DMS 273 (cell line): ENCODE data around the gene DCAF5.
"Not testable (repeated sequence)": the region's sequence is repeated elsewhere in the genome, so short reads cannot be mapped to it uniquely, and the experiment has no call there.

Experiments
- DNase-seq: peaks from one replicate; lab custom pipeline; 2025; ENCODE audit not compliant: unreplicated experiment; lab: John Stamatoyannopoulos, UW

DCAF5 gene, protein sequence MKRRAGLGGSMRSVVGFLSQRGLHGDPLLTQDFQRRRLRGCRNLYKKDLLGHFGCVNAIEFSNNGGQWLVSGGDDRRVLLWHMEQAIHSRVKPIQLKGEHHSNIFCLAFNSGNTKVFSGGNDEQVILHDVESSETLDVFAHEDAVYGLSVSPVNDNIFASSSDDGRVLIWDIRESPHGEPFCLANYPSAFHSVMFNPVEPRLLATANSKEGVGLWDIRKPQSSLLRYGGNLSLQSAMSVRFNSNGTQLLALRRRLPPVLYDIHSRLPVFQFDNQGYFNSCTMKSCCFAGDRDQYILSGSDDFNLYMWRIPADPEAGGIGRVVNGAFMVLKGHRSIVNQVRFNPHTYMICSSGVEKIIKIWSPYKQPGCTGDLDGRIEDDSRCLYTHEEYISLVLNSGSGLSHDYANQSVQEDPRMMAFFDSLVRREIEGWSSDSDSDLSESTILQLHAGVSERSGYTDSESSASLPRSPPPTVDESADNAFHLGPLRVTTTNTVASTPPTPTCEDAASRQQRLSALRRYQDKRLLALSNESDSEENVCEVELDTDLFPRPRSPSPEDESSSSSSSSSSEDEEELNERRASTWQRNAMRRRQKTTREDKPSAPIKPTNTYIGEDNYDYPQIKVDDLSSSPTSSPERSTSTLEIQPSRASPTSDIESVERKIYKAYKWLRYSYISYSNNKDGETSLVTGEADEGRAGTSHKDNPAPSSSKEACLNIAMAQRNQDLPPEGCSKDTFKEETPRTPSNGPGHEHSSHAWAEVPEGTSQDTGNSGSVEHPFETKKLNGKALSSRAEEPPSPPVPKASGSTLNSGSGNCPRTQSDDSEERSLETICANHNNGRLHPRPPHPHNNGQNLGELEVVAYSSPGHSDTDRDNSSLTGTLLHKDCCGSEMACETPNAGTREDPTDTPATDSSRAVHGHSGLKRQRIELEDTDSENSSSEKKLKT

DNA sequence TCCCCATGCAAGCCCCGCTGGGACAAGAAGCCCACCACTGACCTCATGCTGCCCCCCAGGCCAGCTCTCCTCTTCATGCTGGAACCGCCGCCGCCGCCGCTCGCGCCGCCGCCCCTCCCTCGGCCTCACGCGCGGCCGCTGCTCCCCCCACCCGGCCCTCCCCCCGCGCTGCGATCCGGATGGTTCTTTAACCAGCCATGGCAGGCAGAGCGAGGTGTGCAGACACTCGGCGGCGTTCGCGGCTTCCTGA, at the start of gene DCAF5:
Gene DCAF5 (minus strand): TSS at position 218 of the 250 bp plus-strand sequence. CDS start 141 bp downstream, at position 77.
- DNase-seq: no peak

DNA sequence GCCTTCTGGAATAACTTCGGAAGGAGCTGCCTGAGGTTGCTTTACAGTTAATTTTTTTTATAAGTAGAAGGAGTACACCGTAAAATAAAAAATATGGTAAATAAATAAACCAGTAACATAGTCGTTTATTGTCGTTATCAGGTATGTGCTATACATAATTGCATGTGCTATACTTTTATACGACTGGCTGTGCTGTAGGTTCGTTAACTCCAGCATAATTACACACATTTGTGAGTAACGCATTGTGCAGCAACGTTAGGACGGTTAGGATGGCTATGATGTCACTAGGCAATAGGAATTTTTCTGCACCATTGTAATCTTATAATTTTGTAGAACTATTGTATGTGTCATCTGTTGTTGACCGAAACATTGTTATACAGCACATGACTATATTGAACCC, 46.9 kb upstream of the DCAF5 start:
- DNase-seq: no peak

DNA sequence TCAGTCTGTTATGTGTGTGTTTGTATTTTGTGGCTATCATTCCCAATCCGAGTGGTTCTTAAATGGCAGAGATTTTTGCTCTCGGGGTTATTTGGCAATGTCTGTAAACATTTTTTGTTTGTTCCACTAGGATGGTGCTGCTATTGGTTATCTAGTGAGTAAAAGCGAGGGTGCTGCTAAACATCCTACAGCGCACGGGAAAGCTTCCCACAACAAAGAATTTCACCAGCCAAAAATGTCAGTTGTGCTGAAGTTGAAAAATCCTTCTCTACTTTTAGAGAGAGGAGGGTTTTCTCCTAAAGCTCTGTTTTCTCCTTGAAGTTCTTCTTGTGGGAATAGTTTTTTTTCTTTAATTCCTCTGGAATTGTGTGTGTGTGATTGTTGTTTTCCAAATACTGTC, 40.8 kb upstream of the DCAF5 start:
- DNase-seq: no peak

DNA sequence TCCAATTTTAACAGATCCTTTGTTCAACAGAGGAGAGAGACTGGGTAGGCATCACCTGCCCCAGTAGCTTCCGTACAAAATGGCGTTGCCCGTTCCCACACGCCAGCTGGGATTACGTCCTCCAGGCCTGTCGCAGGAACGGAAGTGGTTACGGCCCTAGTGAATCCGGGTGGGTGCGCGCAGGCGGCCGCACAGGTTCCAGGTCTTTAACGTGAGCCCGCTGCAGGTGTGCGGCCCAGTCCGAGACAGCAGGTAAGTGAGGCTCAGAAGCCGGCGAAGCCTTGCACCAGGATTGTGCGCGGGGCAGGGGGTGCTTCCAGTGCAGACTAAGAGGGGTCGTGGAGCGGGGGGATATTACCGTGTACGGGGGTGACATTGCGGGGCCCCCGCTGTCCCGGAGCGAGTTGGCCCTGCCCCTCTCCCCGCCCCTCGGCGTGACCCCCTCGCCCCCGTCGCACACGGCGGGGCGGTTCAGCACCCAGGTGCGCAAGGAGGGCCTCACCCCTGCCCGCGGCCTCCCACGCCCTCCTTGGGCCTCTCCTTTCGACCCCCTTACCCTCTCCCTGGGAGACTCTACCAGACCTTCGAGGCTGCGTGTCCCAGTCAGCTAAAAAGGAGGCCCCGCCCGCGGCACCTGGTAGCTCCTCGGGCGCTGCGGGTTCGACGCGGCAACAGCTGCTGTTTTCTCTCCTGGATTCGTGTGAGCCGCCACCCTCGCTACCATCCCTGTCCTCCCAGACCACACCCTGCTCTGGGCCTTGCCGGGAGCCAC, 38.6 kb upstream of the DCAF5 start, which contains the start of gene EXD2:
Gene EXD2 (plus strand): TSS at position 159 of the 772 bp plus-strand sequence. CDS start 17,973 bp downstream, outside the sequence.
- DNase-seq: peak; percentile 97

DNA sequence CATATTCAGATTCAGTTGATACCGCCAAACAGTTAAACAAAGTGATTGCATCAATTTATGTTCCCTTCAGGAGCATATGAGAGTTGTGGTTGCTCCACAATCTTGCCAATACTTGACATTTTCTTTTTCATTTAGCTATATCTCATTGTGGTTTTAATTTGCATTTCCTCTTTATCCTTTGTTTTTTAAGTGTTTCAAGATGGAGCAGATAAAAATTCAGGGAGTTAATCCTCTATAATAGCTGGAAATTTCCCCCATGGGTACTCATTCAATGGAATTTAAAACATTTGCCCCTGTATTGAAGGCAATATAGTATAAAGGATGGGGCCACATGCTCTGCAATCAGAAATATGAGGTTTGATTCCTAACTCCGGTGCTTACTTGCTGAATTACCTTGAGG, 37.3 kb upstream of the DCAF5 start:
- no peak for DNase-seq

DNA sequence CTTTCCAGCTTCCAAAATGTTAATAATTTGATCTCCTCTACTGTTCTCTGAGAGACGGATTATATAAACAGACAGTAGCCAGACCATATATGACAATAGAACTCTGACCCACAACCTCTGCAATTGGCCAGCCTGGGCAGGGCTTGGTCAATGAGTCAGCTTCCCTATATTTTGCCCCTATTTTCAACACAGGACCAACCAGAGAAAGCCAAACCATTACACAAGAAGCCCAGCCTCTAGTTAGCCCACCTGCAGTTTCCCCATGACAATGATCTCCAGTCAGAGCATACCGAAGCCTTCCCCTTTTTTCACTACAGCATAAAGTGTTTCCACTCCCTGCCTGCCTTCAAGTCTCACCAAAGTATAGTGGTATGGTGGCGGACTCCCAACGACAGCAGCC, 30.8 kb upstream of the DCAF5 start:
- no peak for DNase-seq

DNA sequence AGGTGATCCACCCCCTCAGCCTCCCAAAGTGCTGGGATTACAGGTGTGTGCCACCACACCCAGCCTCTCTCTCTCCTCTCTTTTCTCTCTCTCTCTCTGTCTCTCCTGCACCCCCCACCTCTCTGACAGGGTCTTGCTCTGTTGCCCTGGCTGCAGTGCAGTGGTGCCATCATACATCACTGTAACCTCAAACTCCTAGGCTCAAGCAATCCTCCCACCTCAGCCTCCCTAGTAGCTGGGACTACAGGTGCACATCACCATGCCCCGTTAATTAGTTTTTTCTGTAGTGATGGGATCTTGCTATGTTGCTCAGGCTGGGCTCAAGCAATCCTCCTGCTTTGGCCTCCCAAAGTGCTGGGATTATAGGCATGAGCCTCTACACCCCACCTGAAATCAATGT, 29.7 kb upstream of the DCAF5 start:
- DNase-seq: not testable (repeated sequence)

DNA sequence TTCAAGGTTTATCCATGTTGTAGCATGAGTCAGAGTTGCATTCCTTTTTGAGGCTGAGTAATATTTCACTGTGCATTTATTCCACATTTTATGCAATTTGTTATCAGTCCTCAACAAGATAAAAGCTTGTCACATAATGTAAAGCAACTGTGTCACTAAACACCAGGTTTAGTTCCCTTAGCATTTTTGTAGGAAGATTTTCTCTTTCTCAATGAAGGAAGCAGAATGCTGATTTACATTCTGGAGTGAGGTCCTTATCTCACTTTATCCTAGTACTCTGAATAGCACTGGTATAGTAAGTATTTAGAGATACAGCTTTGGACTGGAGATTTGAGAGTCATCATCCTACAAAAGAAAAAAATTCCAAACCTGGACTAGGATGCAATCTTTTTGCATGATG, 28.6 kb upstream of the DCAF5 start:
- no peak for DNase-seq

DNA sequence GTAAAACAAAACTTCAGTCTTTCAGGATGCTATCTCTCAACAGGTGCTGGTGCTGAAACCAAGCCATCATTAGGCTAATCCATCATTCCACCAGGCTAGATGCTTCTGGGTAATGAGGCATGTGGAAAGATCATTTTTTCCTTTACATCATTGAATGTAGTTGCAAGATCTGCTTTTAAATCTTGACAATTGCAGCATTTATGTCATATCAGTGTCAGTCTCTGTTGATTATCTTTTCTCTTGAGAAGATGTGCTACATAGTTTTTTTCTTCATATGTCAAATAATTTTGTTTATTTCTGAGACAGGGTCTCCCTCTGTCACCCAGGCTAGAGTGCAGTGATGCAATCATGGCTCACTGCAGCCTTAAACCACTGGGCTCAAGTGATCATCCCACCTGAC, 22.2 kb upstream of the DCAF5 start:
- no peak for DNase-seq

DNA sequence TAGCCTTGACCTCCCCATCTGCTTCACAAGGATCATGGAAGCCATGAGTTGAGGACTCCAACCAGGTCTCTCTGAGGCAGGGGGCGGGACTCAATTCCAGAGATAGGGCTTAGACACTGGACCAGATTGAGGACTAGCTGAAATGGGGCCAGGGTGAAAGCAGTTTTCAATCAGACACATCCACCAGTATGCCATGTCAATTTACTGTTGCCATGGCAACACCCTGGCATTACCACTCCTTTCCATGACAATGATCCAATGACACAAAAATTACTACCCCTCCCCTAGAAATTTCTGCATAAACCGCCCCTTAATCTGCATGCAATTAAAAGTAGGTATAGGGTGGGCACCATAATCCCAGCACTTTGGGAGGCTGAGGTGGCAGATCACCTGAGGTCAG, 18.6 kb upstream of the DCAF5 start:
- peak; percentile 16 for DNase-seq

DNA sequence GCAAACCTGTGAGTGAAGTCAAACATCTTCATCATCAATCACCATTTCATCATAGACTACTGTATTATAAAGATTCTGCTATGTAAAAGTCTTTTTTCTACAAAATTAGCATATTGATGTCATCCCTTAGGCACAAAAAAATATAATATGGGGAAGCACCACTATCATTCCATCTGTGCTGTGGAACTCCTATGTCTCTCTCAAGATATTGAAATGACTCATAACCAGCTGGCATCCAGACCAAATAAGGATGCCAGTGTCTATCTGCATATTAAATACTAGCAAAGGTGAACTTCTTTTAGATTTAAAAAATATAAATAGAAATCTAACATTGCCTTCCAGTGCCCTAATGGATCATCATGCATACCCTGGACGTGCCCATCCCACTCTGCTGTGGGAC, 17.9 kb upstream of the DCAF5 start:
- peak; percentile 30 for DNase-seq

DNA sequence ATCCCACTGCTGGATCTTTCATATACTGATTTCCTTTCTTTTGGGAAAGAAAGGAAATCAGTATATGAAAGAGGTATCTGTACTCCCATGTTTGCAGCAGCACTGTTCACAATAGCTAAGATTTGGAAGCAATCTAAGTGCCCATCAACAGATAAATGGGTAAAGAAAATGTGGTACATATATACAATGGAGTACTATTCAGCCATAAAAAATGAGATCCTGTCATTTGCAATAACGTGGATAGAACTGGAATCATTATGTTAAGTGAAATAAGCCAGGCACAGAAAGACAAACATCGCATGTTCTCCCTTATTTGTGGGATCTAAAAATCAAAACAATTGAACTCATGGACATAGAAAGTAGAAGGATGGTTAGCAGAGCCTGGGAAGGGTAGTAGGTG, 12.9 kb upstream of the DCAF5 start:
- DNase-seq: not testable (repeated sequence)

DNA sequence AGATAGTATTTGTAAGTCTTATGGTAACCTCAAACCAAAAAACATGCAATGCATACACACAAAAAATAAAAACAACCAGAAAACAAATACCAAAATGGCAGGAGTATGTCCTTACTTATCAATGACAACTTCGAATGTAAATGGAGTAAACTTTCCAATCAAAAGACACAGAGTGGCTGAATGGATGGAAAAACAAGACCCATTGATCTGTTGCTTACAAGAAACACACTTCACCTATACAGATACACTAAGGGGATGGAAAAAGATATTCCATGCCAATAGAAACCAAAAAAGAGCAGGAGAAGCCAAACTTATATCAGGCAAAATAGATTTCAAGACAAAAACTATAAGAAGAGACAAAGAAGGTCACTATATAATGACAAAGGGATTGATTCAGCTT, 8.7 kb upstream of the DCAF5 start:
- DNase-seq: no peak

DNA sequence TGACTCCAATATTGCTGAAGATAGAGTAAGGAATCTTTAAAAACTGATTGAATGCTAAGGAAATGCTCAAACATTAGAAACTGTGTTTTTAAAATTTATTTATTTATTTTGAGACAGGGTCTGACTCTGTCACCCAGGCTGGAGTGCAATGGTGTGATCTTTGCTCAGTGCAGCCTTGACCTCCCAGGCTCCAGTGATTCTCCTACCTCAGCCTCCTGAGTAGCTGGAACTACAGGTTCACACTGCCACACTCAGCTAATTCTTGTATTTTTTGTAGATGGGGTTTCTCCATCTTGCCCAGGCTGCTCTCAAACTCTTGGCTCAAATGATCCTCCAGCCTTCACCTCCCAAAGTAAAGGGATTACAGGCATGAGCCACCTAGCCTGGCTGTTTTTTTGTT, 3.3 kb upstream of the DCAF5 start:
- DNase-seq: no peak

DNA sequence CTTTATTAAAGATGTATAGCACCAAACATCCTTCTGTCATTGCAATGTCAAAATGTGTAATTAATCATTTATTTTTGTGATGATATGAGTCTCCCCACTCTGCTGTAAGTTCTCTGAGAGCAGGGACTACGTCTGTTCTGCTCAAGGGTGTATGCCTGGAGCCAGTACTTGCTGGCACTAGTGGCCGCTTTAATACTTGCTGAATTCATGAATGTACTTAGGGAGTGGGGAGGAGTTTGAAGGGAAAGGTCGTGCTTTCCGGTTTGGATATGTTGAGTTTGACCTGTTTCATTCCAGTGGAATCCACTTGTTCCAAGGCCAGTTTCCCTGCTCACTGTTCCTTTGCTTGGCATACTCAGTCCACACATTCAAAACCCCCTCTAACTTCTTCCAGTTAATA, 1.9 kb upstream of the DCAF5 start:
- DNase-seq: peak; percentile 66

DNA sequence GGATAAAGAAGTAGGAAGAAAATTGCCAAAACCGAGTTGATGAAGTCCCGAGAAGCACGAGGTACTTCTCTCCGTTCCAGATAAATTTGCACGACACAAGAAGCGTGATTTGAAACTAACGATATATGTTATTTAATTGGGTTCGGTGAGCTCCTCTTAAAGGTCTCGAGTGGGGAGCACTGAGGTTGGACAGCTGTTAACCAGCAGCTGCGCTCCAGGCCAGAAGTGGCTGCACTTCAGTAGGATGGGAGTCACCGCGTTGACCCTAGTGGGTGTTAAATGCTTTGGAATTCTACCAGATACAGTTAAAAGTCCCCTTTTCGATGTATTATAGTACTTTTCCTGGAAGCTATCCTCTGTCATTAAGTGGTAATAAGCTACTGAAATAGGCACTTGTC, 953 bp upstream of the DCAF5 start:
- no peak for DNase-seq

DNA sequence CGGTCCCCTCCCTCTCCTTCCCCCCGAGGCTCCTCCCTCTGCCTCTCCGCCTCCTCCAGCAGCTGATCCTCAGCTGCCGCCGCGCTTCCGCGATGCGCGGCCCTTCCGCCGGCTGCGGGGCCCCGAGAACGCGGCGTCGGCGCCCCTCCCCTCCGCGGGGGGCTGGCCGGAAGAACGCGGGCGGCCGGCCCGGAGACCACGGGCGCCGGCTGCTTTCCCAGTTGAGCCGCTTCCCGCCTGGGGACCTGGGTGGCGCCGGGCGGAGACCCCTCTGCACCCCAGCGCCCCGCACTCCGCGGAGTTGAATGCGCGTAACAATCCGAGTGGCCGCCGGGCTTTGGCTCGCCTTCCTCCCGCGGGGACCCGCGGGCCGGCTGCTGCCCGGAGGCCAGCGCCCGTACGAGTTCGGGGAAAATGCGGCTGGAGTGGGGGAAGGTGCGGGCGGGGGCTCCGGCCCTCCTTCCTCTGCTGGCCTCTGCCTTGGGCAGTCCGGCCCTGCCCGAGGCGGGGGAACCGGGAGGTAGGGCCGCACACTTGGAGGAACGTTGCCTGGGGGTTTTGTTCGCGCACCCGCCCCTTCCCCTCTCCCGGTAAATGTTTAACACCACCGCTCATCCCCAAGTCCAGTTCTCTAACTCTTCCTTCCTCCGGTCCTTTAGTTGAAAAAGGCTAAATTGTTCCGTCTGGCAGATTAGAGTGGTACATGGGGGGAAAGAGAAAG, 393 bp upstream of the DCAF5 start:
- DNase-seq: peak; percentile 95

DNA sequence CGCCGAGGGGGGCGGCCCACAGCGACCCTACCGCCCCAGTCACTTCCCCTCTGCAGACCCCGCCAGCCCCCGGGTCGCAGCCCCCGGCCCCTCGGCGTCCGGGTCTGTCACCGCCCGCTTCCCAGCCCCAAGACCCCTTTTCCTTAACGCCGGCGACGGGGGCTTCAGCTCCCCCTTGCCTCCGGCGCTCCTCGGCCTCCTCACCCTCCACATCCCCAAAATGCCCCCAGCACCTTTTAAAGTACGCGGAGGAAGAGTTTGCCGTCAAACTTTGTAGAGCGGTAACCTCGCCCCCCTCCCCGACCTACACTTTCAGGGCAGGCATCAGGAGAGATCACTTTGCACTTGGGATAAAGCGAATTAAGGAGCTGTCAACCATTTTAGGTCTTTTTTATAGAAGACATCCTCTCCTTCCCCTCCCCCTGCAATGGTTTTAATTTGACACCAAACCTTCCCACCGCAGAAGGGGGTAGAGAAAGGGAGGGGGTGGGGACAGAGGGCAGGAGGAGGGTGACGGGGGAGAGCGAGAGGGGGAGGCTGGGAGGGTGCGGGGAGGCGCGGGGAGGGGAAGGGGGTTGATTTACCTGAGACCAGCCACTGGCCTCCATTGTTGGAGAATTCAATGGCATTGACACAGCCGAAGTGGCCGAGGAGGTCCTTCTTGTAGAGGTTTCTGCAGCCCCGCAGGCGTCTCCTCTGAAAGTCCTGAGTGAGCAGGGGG, 578 bp downstream of the DCAF5 start:
- DNase-seq: peak; percentile 71

DNA sequence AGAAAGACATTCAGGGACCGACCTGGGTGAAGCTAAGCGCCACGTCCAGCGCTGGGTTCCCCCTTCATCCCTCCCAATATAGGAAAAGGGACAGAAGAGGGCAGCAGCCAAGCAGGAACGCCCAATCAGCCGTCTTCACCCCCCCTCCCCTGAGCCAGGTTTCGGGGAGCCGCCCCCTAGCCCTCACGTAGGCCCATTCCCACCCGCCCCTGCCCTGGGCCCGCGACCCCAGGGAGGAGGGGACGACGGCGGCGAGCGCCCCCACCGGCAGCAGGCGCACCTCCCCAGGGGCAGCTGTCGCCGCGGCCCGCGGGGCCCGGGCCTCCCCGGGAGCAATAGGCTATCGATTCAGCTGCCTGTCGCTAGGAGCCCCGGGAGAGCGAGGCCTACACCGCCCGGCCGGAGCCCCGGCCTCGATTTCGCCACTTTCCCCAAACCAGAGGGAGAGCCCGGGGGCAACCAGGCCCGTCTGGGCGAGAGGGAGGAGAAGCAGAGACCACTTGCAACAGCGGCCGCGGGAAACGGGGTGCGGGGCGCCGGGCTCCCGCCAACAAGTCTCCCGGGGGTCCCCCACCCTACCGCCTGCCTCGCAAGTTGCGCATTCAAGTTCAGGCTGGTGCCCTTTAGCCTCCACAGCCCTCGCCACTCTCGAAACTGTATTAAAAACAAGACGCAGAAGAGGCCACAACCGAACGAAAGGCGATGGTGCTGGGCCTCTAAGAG, 1.3 kb downstream of the DCAF5 start:
- DNase-seq: peak; percentile 87
